Activated gamma-delta T cell treated with Interleukin-2 at 50 U/mL for 16 hours (primary cell): Measurements from ENCODE around the gene TRPV6.

Experiments
- DNase-seq: peaks from one replicate; pipeline ENCODE4 v3.0.0-alpha.2; 2020

TRPV6 gene

DNA sequence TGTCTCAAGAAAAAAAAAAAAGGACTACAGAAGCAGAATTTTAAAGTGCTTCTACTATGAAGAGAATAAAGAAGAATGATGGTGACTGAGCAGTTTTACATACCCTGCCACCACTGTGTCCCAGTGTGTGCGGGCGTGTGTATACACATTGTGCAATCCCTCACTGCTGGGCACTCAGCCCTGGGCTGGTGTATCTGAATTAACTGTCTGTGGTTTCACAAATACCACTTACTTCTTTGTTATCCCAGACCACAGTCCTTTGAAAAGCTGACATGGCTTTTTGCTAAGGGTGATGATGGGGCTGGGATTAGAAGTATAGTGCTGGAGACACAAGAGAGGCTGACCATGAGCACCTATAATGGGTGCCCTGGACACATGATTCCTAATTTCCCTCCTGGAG is 21.1 kb upstream of the TRPV6 start:
- no peak for DNase-seq

DNA sequence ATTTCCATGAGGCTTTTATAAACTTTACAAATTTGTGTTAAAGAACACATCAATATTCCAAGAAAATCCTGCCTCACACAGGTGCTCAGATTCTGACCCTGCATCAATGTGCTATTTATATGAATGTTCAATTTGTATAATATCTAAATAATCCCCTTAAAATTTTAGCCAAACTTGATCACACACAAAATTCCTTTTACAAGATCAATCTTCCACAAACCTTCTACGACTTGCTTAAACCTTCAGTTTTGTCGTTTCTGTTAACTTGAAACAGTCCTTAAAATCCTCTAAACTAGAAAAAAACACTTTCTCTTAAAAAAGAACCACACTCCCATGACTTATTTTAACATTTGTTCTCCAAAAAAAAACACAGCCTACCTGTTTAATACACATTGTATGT is 20.2 kb upstream of the TRPV6 start:
- DNase-seq, result no peak

DNA sequence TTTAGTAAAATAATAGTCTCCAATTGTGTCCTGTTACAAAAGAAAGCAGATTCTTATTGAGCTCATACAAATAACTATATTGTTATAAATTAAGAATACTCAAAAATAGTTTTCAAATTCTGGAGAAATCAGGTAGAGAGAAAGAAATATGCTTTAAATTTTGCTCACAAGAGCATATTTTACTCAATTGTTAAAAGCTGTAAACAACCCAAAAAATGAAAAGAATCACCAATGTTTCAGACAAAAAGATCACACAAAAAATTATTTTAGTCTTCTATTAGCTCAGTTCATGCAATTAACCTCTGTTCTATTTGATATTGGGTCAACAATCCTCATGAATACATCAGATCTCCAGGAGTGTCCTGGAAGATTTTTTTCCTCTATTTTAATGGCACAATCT is 18.6 kb upstream of the TRPV6 start:
- no peak for DNase-seq

DNA sequence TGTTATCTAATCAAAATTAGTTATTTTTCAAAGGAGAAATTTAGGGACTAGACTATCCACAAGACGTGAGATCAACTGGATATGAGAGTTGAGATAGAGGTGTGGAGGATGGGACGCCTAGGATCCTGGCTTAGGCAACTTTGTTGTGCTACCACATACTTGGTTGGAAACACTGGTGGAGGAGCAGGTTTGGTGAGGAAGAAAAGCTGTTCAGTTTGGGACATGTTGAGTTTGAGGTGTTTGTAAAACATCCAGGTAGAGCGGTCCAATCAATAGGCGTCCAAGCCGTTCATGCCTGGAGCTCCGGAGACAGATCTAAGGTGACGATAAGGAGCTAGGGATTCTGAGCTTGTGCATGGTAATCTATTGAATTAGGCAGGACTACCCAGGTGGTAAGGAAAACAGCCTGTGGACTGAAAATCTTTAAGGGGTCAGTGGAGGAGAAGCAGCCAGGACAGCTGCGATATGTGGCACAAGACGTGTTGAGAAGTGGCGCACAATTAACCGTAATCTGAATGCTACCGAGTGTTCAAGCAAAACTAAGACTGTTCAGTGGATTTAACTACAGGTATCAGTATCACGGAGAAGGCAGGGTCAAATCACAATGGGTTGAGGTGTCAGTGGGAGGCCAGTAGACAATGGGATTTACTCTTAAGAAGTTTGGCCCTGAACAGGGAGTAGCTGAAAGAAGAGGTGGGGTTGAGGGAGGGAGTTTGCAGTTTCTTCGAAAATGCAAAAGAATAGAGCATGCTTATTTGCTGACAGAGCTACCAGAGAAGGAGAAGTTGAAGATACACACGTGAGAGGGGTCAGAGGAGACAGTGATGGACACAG is 16.1 kb upstream of the TRPV6 start:
- no peak for DNase-seq

DNA sequence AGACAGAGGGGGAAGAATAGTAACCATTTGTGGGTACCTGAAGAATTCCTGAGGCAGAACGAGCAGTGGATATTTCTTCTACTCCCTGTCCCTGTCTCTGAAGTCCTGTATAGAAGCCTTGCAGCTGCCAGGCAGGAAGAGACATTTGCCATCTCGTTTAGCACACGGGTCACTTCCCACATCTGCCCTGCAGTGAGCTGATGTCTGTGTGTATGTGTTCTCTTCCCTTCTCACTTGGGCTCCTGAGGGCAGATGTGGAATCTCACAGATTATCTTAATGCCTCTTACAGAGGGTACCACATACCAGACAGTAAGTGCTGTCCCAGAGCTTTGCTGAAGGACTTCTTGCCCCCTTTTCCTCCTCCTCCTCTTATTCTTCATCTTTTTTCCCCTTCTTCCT is 14.1 kb upstream of the TRPV6 start:
- no peak for DNase-seq

DNA sequence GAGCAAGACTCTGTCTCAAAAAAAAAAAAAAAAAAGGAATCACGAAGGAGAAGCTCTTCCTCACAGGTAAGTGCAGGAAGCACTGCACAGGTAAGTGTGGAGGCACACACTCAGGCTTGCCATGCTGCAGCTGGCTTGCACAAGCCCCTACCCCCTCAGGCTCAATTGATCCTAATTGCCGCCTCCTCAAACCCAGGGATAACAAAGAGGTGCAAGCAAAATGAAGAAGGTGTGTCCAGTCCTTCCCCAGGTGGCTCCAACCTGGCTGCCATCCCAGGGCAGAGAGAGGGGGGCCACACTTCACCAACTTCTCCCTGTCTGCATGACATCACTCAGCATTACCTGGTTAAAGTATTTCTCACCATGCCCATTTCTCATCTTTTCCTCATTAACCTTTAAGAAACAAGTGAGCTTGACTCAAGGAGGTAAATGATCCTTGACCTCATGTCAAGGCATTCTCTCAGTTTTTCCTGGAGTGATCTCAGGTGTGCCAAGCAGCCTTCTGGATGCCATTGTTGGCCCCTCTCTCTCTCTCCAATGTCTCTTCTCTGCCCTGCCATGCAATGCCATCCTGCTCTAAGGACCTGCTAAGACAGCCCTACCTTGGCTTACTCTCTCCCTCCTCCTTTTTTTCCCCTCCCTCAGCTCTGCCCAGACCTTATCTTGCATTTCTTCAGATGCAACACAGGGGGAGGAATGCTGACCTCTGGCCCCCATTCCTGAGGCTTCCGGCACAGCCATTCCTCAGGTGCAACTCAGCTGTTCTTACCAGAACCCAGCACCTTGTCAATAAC is 13.0 kb upstream of the TRPV6 start:
- DNase-seq, result no peak

DNA sequence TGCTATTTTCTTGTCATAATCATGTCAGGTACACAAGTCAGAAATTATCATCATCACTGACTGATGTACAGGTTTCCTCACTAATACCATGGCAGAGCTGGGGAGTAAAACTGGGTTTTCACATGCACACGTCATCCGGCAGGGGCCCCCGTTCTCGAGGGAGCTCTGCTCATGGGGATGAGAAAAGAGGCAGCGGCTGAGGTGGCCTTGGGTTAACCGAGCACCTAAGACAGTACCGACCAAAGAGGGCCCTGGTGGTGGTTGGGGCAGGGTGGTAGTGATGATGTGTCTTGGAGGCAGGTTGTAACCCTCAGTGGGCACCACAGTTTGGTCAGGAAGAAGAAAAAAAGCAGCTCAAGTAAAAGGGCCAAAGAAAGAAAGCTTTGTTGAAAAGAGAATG is 12.1 kb upstream of the TRPV6 start:
- DNase-seq, result no peak

DNA sequence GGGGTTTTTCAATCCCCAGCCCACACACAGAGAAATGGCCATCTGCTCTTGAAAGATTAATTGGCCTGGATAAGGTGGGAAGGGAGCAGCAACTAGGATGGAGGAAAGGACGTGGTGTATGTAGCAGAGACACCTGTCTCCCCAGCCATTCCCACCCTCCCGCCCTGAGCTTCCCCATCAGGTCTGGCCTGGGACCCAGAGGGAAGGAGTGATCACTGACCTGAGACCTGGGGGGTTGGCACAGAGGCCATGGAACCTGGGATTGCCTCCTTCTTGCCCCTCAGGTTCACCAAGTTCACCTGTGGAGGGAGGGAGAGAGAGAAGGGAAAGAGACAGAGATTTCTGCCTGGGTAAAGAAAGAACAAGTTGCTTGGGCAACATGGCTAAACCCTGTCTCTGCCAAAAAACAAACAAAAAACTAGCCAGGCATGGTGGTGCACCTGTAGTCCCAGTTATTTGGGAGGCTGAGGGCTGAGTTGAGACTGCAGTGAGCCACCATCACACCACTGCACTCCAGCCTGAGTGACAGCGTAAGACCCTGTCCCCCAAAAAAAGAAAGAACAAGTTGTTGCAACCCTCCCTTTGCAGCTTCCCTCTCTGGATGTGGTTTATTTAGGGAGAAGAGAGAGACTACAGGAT is 11.3 kb upstream of the TRPV6 start:
- no peak for DNase-seq

DNA sequence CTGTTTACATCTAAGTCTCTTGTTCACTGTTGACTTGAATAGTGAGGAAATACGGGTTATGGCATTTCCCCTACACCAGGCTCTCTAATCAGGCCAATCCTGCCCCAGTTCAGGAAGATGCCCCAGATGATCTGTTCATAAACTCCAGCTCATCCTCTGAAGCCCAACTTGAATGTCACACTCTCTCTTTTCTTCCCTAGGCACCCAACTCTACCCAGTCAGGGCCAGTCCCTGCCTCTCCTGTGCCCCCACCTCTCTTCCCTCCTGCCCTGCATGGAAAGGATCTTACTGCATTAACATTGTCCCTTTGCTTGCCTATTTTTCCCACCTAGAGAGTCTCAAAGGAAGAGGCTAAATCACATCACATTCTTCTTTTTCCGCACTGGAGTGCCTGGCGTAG is 10.6 kb upstream of the TRPV6 start:
- DNase-seq, result no peak

DNA sequence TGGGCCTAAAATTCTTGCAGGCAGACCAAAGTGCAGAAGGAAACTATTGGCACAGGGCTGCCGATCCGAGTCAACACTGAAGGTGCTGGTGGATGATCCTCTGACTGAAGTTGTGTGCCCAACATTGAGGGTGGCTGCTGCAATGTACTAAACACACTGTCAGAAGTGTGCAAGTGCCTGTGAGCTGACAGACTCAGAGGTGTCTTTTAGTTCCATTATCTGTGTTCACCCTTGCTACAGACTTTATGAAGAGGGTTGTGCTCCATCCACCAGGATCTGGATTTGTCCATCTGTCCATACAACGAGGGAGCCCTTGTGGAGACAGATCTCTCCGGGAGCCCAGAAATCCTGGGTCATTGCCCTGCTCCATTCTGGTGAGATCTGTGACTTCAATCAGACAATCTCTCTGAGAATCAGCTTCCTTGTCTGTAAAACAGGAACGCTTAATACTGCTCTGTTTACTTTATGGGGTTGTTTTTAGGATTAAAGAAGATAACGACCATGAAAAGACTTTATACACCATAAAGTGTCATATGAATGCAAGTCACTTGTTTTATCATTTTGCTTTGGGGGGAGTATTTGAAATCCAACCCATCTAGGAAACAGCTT is 9.5 kb upstream of the TRPV6 start:
- no peak for DNase-seq

DNA sequence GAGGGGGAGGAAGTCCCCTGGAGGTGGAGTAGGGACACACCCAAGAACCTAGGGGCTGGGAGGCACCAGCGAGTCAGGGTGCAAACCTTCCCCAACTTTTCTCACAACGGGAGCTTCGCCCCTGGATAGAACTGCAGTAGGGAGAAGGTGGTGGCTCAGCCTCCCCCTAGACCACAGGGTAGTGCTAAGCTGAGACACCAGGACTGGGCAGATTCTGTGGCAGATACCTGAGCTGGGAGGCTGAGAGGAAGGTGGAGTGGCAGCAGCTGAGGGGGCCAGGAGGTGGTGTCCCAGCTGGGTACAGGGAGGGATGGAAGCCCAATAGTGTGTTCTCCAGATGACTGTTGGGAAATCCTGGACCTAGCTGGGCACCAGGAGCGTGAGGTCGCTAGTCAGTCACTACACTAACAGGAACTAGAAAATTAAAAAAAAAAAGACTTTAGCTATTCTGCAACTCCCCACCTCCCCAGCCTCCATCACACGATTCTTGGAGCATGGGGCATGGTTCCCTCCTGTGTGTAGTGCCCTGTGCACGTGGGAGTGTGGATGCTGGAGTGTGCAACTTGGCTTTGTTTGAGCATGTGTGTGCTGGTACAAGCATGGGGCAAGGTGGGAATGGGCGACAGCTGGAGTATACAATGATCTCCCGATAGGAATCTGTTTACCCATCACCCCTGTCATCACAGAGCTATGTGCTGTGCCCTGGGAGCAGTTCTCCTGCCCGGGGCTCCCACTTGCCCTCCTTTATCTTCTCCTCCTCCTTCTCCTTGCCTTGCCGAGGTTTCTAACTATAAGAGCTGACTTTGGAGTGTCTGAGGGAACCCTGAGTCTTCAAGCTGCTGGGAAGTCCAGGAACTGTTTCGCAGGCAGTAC is 8.8 kb upstream of the TRPV6 start:
- DNase-seq, result no peak

DNA sequence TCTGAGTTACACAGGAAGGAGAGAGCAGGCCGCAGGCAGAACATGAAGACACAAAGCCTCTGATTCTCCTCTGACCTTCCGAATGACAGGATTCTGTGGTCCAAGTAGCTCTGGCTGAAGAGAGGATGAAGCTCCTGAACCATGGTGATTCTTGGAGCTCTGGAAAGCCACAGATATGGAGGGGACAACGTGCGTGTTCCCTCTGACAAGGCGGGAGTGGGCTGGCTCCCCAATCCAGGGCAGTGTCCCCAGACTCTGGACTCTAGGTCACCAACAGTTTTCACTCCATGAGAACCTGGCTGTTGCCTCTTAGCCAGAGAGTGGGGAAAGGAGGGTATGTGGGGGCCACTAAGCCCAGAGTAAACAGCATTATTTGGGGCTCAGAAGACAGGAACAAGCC is 7.4 kb upstream of the TRPV6 start:
- DNase-seq, result no peak

DNA sequence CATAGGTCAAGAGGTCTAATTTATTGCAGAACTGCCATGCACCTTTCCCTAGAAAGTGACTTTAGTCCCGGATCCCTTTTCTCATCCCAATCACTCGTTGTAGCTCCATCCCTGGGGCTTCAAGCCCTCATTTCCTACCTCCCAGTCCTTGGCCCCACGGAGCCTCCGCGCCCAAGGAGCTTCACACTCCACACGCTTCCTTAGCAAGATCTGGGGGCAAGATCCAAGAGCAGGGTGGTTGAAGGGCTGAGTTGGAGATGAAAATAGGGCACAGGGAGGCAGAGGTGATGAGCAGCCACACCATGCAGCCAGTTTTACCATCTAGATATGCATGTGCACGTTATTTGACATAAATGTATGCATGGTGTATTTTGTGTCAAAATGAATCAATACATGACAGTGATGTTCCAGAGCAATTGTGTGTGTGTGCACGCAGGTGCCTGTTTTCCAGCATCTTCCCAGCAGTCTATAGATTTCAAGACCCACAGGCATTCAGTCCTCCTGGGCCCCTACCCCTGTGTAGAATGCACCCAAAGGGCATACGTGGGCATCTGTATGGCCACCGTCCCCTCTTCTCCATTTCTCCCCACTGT is 6.0 kb upstream of the TRPV6 start:
- no peak for DNase-seq

DNA sequence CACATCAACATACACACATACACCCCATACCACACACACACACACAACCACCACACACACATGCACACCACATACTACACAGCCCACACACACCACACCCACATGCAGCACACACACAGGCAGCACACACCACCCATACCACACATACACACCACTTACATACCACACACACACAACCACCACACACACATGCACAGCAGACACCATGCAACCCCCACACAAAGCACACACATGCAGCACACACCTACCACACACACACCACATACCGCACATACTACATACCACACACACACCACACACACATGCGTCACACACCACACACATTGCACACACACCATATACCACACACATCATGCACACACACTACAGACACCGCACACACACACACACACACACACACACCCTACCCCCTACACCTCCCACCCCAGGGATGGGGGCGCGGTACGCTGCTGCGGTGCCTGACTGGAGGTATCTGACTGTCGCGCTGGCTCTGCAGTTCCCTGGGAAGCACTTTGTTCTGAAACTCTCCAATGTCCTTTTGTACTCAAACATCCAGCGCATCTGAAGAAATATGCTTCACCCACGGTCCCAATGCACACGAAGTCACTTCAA is 5.4 kb upstream of the TRPV6 start:
- no peak for DNase-seq

DNA sequence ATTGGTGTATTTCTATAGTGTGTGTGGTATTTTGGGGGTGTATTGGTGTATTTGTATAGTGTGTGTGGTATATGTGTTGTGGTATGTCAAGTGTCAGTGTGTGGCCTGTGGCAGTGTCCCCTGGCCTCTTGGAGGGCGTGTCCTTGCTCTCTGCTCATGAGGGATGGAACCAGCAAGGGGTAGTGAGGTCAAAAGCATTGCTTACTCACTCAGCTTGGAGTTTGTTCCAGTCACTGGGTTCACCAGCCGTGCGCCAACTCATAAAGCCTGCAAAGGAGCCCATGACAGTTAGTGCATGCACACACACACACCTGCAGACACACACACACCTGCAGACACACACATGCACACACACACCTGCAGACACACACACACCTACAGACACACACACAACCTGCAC is 4.3 kb upstream of the TRPV6 start:
- DNase-seq, result no peak

DNA sequence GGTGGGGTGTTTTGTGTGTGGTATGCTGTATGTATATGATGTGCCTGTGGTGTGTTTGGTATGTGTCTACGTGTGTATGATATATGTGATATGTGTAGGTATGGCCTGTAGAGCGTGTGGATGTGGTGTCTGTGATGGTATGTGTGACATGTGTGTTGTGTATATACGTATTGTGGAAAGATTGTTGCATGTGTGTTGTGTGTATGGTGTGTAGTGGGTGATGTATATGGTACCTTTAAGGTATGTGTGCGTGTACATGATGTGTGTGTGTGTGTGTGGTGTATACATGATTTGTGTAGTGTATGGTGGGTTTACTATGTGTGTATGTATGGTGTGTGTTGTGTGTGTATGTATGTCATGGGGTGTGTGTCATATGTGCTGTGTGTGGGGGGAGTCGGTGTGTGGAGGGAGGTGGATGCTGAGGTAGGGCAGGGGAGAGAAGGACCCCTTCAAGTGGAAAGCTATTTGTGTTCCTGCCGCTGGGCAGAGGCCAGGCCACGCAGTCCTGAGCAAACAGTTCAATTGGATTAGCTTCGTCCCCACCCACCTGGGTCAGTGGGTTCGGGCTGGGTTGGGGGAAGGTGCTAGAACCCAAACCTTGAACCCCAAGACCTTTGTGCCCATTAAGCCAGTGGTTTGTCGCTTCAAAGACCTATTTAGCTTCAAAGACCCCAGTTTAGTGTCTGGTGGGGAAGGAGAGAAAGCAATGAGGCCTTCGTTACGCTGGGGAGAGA is 1.9 kb upstream of the TRPV6 start:
- no peak for DNase-seq

DNA sequence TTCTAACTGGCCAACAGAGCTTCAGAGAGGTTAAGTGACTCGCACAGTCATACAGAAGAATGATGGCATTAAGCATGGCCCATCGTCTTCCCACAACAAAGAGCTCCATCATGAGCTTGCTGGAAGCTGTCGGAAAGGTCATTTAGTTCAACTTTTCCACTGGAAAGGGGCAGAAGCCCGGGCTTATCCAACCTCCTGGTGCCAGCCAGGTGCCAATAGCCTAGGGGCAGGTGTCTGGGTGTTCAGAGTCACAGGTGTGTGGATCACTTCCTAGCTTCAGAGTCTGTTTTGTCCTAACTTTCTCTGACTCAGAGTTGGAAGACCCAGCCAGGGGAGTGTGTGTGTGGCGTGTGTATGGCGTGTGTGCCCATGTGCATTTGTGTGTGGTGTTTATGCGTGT is 1.3 kb upstream of the TRPV6 start:
- DNase-seq, result no peak

DNA sequence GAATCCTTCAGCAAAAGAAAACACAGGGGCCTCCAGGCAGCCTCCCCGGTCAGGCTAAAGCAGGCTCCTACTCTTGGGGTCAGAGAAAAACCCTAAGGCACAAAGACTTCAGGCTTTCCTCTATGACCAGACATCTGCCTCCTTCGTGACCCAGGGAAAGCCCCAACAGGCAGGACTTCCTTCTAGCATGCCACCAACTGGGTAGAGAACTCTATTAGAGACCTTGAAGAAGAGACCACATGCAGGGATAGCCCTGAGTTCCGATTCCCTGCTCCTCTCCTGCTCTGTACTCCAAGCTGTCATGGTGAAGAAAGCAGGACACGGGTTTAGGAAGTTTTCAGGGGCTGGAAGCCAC is 1.3 kb downstream of the TRPV6 start:
- no peak for DNase-seq

DNA sequence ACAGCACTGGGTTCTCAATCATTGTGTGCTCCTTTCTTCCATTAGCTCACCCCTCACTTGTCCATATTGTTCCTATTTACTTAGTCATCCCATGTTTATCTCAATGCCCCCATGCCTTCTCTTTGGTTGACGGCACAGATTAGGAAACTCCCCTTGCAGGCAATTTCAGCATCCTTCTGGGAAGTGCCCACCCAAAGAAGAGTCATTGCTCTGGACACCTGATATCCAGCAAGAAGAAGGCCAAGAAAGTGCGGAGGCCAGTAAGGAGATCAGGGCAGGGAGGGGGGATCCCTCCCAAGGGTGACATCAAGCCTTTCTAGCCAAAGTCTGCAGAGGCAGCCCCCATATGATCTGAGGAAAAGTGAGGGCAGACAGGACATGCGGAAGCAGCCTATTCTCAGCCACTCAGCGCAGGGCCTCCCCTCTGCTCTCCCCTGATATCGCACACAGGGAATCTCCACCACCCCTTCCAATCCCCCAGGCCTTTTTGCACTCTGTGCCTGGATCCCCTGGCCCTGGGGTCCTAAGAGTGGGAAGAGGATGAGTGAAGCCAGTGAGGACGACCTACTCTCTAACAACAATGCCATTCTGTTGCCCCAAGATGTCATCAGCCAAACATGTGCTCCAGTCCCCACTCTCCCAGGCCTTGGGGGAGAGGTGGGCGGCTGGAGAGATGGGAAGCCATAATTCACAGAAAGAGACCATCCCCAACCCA is 1.8 kb downstream of the TRPV6 start:
- no peak for DNase-seq

DNA sequence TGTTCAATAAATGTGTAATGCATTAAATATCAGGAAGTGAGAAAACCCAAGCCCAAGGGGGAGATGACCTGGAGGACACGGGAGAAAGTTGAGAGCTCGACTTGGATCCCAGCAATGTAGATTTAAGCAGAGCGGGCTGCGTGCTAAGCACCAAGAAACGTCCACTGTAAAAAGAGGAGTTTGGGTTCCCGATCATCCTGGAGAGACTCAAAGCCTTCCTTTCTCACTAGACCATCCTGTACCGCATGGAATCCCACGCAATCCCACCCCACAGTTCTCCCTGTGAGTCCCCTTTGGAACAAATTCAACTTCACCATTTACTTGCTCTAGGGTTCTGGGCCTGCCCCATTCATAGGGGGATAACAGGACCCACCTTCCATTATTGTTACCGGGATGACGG is 2.4 kb downstream of the TRPV6 start:
- no peak for DNase-seq

DNA sequence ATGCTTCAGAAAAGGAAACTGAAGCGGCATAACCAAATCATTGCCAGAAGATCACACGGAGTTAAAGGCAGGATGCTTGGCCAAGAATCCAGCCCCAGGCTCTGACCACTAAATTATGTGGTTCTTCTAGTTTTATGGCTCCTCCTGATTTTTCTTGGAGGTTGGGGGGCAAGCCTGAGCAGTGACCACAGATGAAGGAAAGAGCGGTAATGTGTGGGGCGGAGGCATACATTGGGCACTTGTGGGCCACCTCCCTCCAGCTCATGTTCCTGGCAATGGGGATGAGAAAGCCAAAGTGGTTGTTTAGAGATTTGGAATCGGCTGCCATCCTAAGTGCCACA is 3.2 kb downstream of the TRPV6 start:
- no peak for DNase-seq
